Activated CD8-positive, alpha-beta T cell treated with anti-CD3 and anti-CD28 coated beads for 36 hours (primary cell): ENCODE results near the gene TOR1AIP1. TPM values are rescaled to one million over a fixed set of nuclear protein-coding genes. Genes with fewer than 3 reads are reported as not detected.
"Not testable (repeated sequence)": the region's sequence is repeated elsewhere in the genome, so short reads cannot be mapped to it uniquely, and the experiment has no call there.

Source experiments
- ATAC-seq: fragments of 200-7000 bp; cut with Tn5 transposase; one replicate; pipeline ENCODE4 v1.10.0; 2021; ENCODE audit warnings: mild to moderate bottlenecking, moderate library complexity
- CTCF ChIA-PET: fragments of 350-600 bp; sonication (Branson Sonifier 250); formaldehyde crosslinking; loops from one replicate; lab custom pipeline; 2021; ENCODE audit warnings: antibody characterized with exemption; lab: Charles Lee
- POLR2A ChIA-PET: fragments of 350-600 bp; sonication (Branson Sonifier 250); formaldehyde crosslinking; loops from one replicate; lab custom pipeline; 2021; ENCODE audit warnings: antibody characterized with exemption; lab: Charles Lee
- DNase-seq: peaks from one replicate; pipeline ENCODE4 v3.0.0-alpha.2; 2020
- H3K27ac Mint-ChIP-seq: one replicate; pipeline ENCODE4 v1.8.0; 2021; ENCODE audit warnings: mild to moderate bottlenecking, mixed read lengths
- H3K27me3 Mint-ChIP-seq: one replicate; pipeline ENCODE4 v1.8.0; 2021; ENCODE audit warnings: mixed read lengths
- H3K36me3 Mint-ChIP-seq: one replicate; pipeline ENCODE4 v1.8.0; 2021; ENCODE audit warnings: low read depth, mixed read lengths
- H3K4me1 Mint-ChIP-seq: one replicate; pipeline ENCODE4 v1.8.0; 2021; ENCODE audit warnings: low read depth, mixed read lengths
- H3K4me3 Mint-ChIP-seq: one replicate; pipeline ENCODE4 v1.8.0; 2021; ENCODE audit warnings: mild to moderate bottlenecking, moderate library complexity, mixed read lengths
- H3K9me3 Mint-ChIP-seq: one replicate; pipeline ENCODE4 v1.8.0; 2021; ENCODE audit warnings: mixed read lengths
- CTCF ChIP-seq: fragments of 200-600 bp; IDR thresholded peaks from one replicate; pipeline ENCODE4 v1.8.0; 2022; ENCODE audit warnings: antibody characterized with exemption, mild to moderate bottlenecking
- intact Hi-C: fragments of 100-400 bp; cut with micrococcal nuclease; formaldehyde crosslinking; loops from one replicate; pipeline ENCODE4 v1.10.0; 2022
- total RNA-seq, 2 experiments: library from RNA; stranded (reverse); gene quantifications; one replicate each; pipeline ENCODE4 v1.2.3, GENCODE V29; 2021

The TOR1AIP1 gene
- total RNA-seq, 2 experiments from 2014 or later = 38.3 to 45.8 TPM

GRCh38 chr1:179853102-179853501 is 29.0 kb upstream of the TOR1AIP1 start:
- intact Hi-C loops = no loop called here
- H3K4me3 Mint-ChIP-seq = no peak overlapping the region
- no peak for DNase-seq

GRCh38 chr1:179855831-179856230 is 26.3 kb upstream of the TOR1AIP1 start:
- DNase-seq, H3K27ac Mint-ChIP-seq, CTCF ChIA-PET, H3K9me3 Mint-ChIP-seq, H3K4me1 Mint-ChIP-seq, POLR2A ChIA-PET, H3K27me3 Mint-ChIP-seq, H3K4me3 Mint-ChIP-seq, intact Hi-C loops, ATAC-seq: not testable (repeated sequence)
- peaks cover 12% of the 10 kb centered on the region for H3K36me3 Mint-ChIP-seq

More at GRCh38 chr1:179853102-179853501, 29.0 kb upstream of the TOR1AIP1 start:
- Mint-ChIP-seq H3K4me1 (peaks cover 2% of the 10 kb centered on the region), H3K27me3 (no peaks in the 10 kb centered on the region), H3K27ac (no peak overlapping the region), H3K9me3 (no peaks in the 10 kb centered on the region), H3K36me3 (peaks cover 23% of the 10 kb centered on the region)
- ChIA-PET CTCF (interaction anchor here (0.8 to 2.1 kb wide), 6 partner anchors 8 to 326 kb away, joined by 3 to 12 read pairs (median 6); no protein-coding TSS in a partner anchor), POLR2A (no interaction called here)
- ATAC-seq = no peak
- TF ChIP-seq CTCF = no peak

- ChIA-PET POLR2A (no interaction called here), CTCF (no interaction called here)
- Mint-ChIP-seq H3K36me3 (peaks cover 9% of the 10 kb centered on the region), H3K27ac (no peak overlapping the region), H3K27me3 (no peaks in the 10 kb centered on the region), H3K4me1 (peaks cover 2% of the 10 kb centered on the region), H3K4me3 (no peak overlapping the region), H3K9me3 (no peaks in the 10 kb centered on the region)
- TF ChIP-seq CTCF = no peak
- intact Hi-C loops = no loop called here
- ATAC-seq (no peak), DNase-seq (no peak)
Measured at GRCh38 chr1:179856296-179856695, 25.8 kb upstream of the TOR1AIP1 start.

GRCh38 chr1:179857009-179857408 is 25.1 kb upstream of the TOR1AIP1 start:
- POLR2A ChIA-PET = no interaction called here

GRCh38 chr1:179860652-179861051 is 21.4 kb upstream of the TOR1AIP1 start:
- no peak for TF ChIP-seq CTCF
- Mint-ChIP-seq H3K9me3 (no peaks in the 10 kb centered on the region), H3K4me1 (no peaks in the 10 kb centered on the region), H3K36me3 (peaks cover 40% of the 10 kb centered on the region), H3K27ac (no peak overlapping the region), H3K27me3 (no peaks in the 10 kb centered on the region), H3K4me3 (no peak overlapping the region)
- no peak for ATAC-seq
- ChIA-PET POLR2A (no interaction called here), CTCF (interaction anchor here (0.9 kb wide), 2 partner anchors 11 to 23 kb away, joined by 3 read pairs; no protein-coding TSS in a partner anchor)
- intact Hi-C loops = no loop called here
- no peak for DNase-seq

More at GRCh38 chr1:179857009-179857408, 25.1 kb upstream of the TOR1AIP1 start:
- intact Hi-C loops = no loop called here
- Mint-ChIP-seq H3K27me3 (no peaks in the 10 kb centered on the region), H3K36me3 (peaks cover 12% of the 10 kb centered on the region), H3K4me1 (peaks cover 2% of the 10 kb centered on the region), H3K9me3 (no peaks in the 10 kb centered on the region), H3K27ac (no peak overlapping the region), H3K4me3 (no peak overlapping the region)
- CTCF ChIA-PET = no interaction called here
- DNase-seq (no peak), ATAC-seq (no peak)
- no peak for TF ChIP-seq CTCF
